ENCODE data around the gene VPS50.

- no peak for TF ChIP-seq REST (IDR thresholded peaks at IDR 0.05; ENCODE audit: insufficient read depth in 1 of 2, low read depth in 2 of 2, low read length in 2 of 2)
- TF ChIP-seq TAF1 (IDR thresholded peaks at IDR 0.05; ENCODE audit: borderline replicate concordance, insufficient read depth, low read length), result no peak
These were observed 30.4 kb downstream of the VPS50 start for GRCh38 chr7:93262535-93262934.
